ENCODE results near the gene EFR3B.

DNA sequence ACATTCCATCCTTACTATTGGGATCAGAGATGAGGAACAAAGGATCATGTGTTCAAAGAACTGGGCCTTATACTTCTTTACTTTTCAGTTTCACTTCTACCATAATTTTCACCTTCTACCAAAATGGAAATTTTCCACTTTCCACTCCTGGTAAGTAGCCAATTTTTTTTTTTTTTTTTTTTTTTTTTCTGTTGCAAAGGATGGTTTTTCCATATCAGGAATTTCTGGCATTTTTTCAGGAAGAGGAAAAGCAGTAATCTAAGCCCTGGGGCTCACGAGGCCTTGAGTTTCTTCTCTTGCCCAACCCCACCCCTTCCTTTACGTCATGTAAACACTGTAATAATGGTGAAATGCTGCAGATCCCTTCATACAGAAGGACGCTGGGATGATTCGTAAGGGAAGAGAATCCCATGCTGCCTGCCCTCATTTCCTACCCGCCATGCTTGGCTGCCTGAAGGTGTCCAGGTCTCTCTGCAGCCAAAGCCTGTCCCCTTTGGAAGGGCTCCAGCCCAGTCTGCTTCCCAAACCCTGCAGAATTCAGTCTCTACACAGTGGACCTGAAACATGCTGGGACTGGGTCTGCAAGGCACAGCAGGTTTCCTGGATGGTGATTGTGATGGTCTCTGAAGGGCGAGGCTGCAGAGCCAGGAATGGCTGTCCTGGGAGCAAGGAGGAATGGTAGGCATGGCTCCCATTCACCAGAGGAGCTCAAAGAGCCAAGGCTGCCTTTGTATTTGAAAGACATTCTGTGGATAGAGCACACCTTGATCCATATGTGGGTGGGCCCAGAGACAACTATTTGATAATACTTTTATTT is 57.0 kb downstream of the EFR3B start:
- no peak for TF ChIP-seq POLR2A (IDR thresholded peaks at IDR 0.05; ENCODE audit: low read length)
- no peak for TF ChIP-seq GATA1 (IDR thresholded peaks at IDR 0.05; ENCODE audit: low read depth, low read length)

All from erythroblast (primary cell).